SU-DHL-6 (cell line): ENCODE data around the gene EME2.

Source experiments
- H2AFZ ChIP-seq: fragments of 200-600 bp; sonication (generic); 2 replicates; pipeline ENCODE4 v1.6.1; 2014; ENCODE audit warnings: low read depth, mild to moderate bottlenecking, moderate library complexity, mixed read lengths, antibody characterized with exemption, low read length; ENCODE audit not compliant: severe bottlenecking
- H3F3A ChIP-seq: fragments of 200-600 bp; shearing (Covaris generic); 2 replicates; pipeline ENCODE4 v1.6.0; 2016; ENCODE audit warnings: antibody characterized with exemption, mild to moderate bottlenecking; ENCODE audit not compliant: insufficient read depth
- H3K27ac ChIP-seq: fragments of 200-600 bp; sonication (generic); 2 replicates; pipeline ENCODE4 v1.5.1; 2016; ENCODE audit warnings: low read depth, mild to moderate bottlenecking, low read length, moderate library complexity, mixed read lengths
- H3K27me3 ChIP-seq: fragments of 200-600 bp; sonication (generic), shearing (Covaris generic); 2 replicates; pipeline ENCODE4 v1.6.0; 2014; ENCODE audit warnings: mild to moderate bottlenecking, low read length
- H3K36me3 ChIP-seq: fragments of 200-600 bp; sonication (generic); 2 replicates; pipeline ENCODE4 v1.6.1; 2014; ENCODE audit warnings: mild to moderate bottlenecking, low read length, mixed read lengths
- H3K4me2 ChIP-seq: fragments of 300-600, 200-600 bp; shearing (Covaris generic), sonication (generic); 2 replicates; pipeline ENCODE4 v1.6.0; 2014; ENCODE audit warnings: low read length, low read depth, mild to moderate bottlenecking; ENCODE audit not compliant: poor library complexity, severe bottlenecking
- H3K4me3 ChIP-seq: fragments of 200-600 bp; sonication (generic); 2 replicates; pipeline ENCODE4 v1.5.1; 2014; ENCODE audit warnings: antibody characterized with exemption, low read length, mild to moderate bottlenecking, mixed read lengths; ENCODE audit not compliant: insufficient read depth, poor library complexity, severe bottlenecking
- H3K79me2 ChIP-seq: fragments of 200-600 bp; sonication (generic); 2 replicates; pipeline ENCODE4 v1.6.1; 2014; ENCODE audit warnings: mild to moderate bottlenecking, low read length, moderate library complexity; ENCODE audit not compliant: insufficient read depth
- H3K9ac ChIP-seq: fragments of 200-600 bp; sonication (generic); 2 replicates; pipeline ENCODE4 v1.7.0; 2014; ENCODE audit warnings: mild to moderate bottlenecking, low read length
- H3K9me2 ChIP-seq: fragments of 200-600 bp; sonication (generic); replicated peaks from 2 replicates; pipeline ENCODE4 v1.6.1; 2014; ENCODE audit warnings: low read length; ENCODE audit not compliant: insufficient read depth
- H3K9me3 ChIP-seq: fragments of 200-600 bp; sonication (generic); 2 replicates; pipeline ENCODE4 v1.6.1; 2014; ENCODE audit warnings: low read length, mixed read lengths; ENCODE audit not compliant: insufficient read depth
- H4K20me1 ChIP-seq: fragments of 200-600 bp; sonication (generic); 2 replicates; pipeline ENCODE4 v1.6.1; 2014; ENCODE audit warnings: low read depth, mild to moderate bottlenecking, antibody characterized with exemption, low read length, moderate library complexity, mixed read lengths
- CTCF ChIP-seq: fragments of 200-600 bp; sonication (generic); IDR thresholded peaks from one replicate; pipeline ENCODE4 v1.5.1; 2017; ENCODE audit warnings: antibody characterized with exemption, mild to moderate bottlenecking, low read length, moderate library complexity; ENCODE audit not compliant: insufficient read depth, poor library complexity, severe bottlenecking
- EZH2phosphoT487 ChIP-seq: fragments of 200-600 bp; sonication (generic), shearing (Covaris generic); conservative IDR thresholded peaks from 2 replicates; pipeline ENCODE4 v1.6.1; 2018; ENCODE audit warnings: mild to moderate bottlenecking, antibody characterized with exemption, low read length, moderate library complexity, mixed read lengths

Gene EME2

GRCh38 chr16:1751946-1752345 lies 20.7 kb upstream of the EME2 start:
- no peaks in the 10 kb centered on the region for H3K36me3 ChIP-seq
- no peak overlapping the region for H3K9ac ChIP-seq
- H3K79me2 ChIP-seq = no peaks in the 10 kb centered on the region
- no peaks in the 10 kb centered on the region for H3F3A ChIP-seq
- no peaks in the 10 kb centered on the region for H3K9me2 ChIP-seq
- H3K27me3 ChIP-seq = no peaks in the 10 kb centered on the region
- H3K4me3 ChIP-seq = no peak overlapping the region
- no peaks in the 10 kb centered on the region for H4K20me1 ChIP-seq
- H3K27ac ChIP-seq = no peak overlapping the region
- H3K4me2 ChIP-seq = no peak overlapping the region
- H2AFZ ChIP-seq = no peak overlapping the region
- no peaks in the 10 kb centered on the region for H3K9me3 ChIP-seq
- no peak for TF ChIP-seq CTCF
- TF ChIP-seq EZH2phosphoT487 = no peak

GRCh38 chr16:1752853-1753252 lies 19.8 kb upstream of the EME2 start:
- no peaks in the 10 kb centered on the region for H3F3A ChIP-seq
- no peak overlapping the region for H3K27ac ChIP-seq
- no peak overlapping the region for H3K4me2 ChIP-seq
- no peaks in the 10 kb centered on the region for H3K27me3 ChIP-seq
- H3K36me3 ChIP-seq = no peaks in the 10 kb centered on the region
- no peak overlapping the region for H3K4me3 ChIP-seq
- no peaks in the 10 kb centered on the region for H3K9me2 ChIP-seq
- no peak overlapping the region for H2AFZ ChIP-seq
- no peaks in the 10 kb centered on the region for H4K20me1 ChIP-seq
- H3K9ac ChIP-seq = no peak overlapping the region
- TF ChIP-seq EZH2phosphoT487 (no peak), CTCF (no peak)
- H3K79me2 ChIP-seq = no peaks in the 10 kb centered on the region
- H3K9me3 ChIP-seq = no peaks in the 10 kb centered on the region

- TF ChIP-seq CTCF = no peak
- no peak for TF ChIP-seq EZH2phosphoT487
- Histone ChIP-seq H3K9ac (no peak overlapping the region), H3K27ac (no peak overlapping the region), H3K79me2 (no peaks in the 10 kb centered on the region), H3K9me2 (no peaks in the 10 kb centered on the region), H4K20me1 (no peaks in the 10 kb centered on the region), H3K4me3 (no peak overlapping the region), H3K9me3 (no peaks in the 10 kb centered on the region), H3F3A (no peaks in the 10 kb centered on the region), H2AFZ (no peak overlapping the region), H3K4me2 (no peak overlapping the region), H3K27me3 (no peaks in the 10 kb centered on the region), H3K36me3 (no peaks in the 10 kb centered on the region)
These were observed 18.4 kb upstream of the EME2 start for GRCh38 chr16:1754204-1754603.
